H1 (cell line): ENCODE results near the gene PNLIP. TPM values are rescaled to one million over a fixed set of nuclear protein-coding genes. Genes with fewer than 3 reads are reported as not detected.

ENCODE experiments used
- CTCF ChIA-PET: fragments of 300-600 bp; sonication (Branson Sonifier 250); formaldehyde crosslinking; loops from one replicate; lab custom pipeline; 2021; ENCODE audit not compliant: partially characterized antibody; lab: Charles Lee
- POLR2A ChIA-PET: fragments of 300-600 bp; sonication (Branson Sonifier 250); formaldehyde crosslinking; loops from one replicate; lab custom pipeline; 2021; ENCODE audit warnings: inconsistent platforms; ENCODE audit not compliant: partially characterized antibody; lab: Charles Lee
- DNase-seq, 2 experiments: peaks; one replicate each; pipeline versions ENCODE4 v3.0.0 to v3.0.0-alpha.2; 2010 to 2022; ENCODE audit warnings: low spot score in 2 of 2, low read depth in 1 of 2, mixed read lengths in 1 of 2
- FAIRE-seq: peaks from 2 replicates; lab custom pipeline; 2011; peaks lifted over from hg19 to GRCh38; lab: Jason Lieb, UNC
- H2AFZ ChIP-seq: 2 replicates; pipeline ENCODE4 v1.8.1; 2012; ENCODE audit warnings: low read length, inconsistent platforms
- H2AK5ac ChIP-seq: 2 replicates; pipeline ENCODE4 v1.6.1; 2013; ENCODE audit warnings: low read depth, low read length
- H2BK120ac ChIP-seq: replicated peaks from 2 replicates; pipeline ENCODE3; 2013; ENCODE audit warnings: low read depth, low read length, inconsistent platforms
- H2BK12ac ChIP-seq: 2 replicates; pipeline ENCODE4 v1.6.1; 2013; ENCODE audit warnings: low read depth, low read length
- H2BK15ac ChIP-seq: 2 replicates; pipeline ENCODE4 v1.6.1; 2013; ENCODE audit warnings: low read length
- H2BK20ac ChIP-seq: 2 replicates; pipeline ENCODE4 v1.6.1; 2013; ENCODE audit warnings: low read length
- H2BK5ac ChIP-seq: 2 replicates; pipeline ENCODE4 v1.6.1; 2013; ENCODE audit warnings: low read depth, low read length
- H3K14ac ChIP-seq: 2 replicates; pipeline ENCODE4 v1.6.1; 2013; ENCODE audit warnings: inconsistent platforms; ENCODE audit not compliant: insufficient read length
- H3K18ac ChIP-seq: 2 replicates; pipeline ENCODE4 v1.6.1; 2013; ENCODE audit warnings: low read length; ENCODE audit errors: extremely low read depth
- H3K23ac ChIP-seq: 2 replicates; pipeline ENCODE4 v1.6.1; 2013; ENCODE audit warnings: inconsistent platforms; ENCODE audit not compliant: insufficient read length
- H3K23me2 ChIP-seq: 2 replicates; pipeline ENCODE4 v1.6.1; 2013; ENCODE audit warnings: low read depth, low read length
- H3K27ac ChIP-seq: 2 replicates; pipeline ENCODE4 v1.6.1; 2011; ENCODE audit warnings: low read depth, low read length, inconsistent platforms
- H3K27me3 ChIP-seq, 4 experiments: replicated peaks in 1 of 4; 1 replicate in 1 of 4; 2 replicates in 3 of 4; pipeline versions ENCODE4 v1.6.1 to v1.8.1; 2011 to 2013; ENCODE audit warnings: low read length in 3 of 4, mild to moderate bottlenecking in 3 of 4, inconsistent platforms in 2 of 4, mixed read lengths in 2 of 4, moderate library complexity in 1 of 4; ENCODE audit not compliant: control insufficient read depth in 3 of 4, insufficient read depth in 3 of 4; ENCODE audit errors: extremely low read depth in 1 of 4
- H3K36me3 ChIP-seq, 4 experiments: 2 replicates each; pipeline versions ENCODE4 v1.6.1 to v1.8.1; 2011 to 2013; ENCODE audit warnings: mild to moderate bottlenecking in 4 of 4, low read length in 3 of 4, moderate library complexity in 2 of 4, control low read depth in 1 of 4, inconsistent platforms in 1 of 4; ENCODE audit not compliant: insufficient read depth in 4 of 4, control insufficient read depth in 2 of 4
- H3K4ac ChIP-seq: replicated peaks from 2 replicates; pipeline ENCODE3; 2013; ENCODE audit warnings: low read length, low read depth, mixed read lengths, inconsistent platforms; ENCODE audit not compliant: insufficient read length
- H3K4me1 ChIP-seq, 4 experiments: replicated peaks in 1 of 4; 1 replicate in 1 of 4; 2 replicates in 3 of 4; pipeline versions ENCODE4 v1.6.1 to v1.8.1; 2011 to 2013; ENCODE audit warnings: low read length in 3 of 4, inconsistent platforms in 2 of 4, mixed read lengths in 1 of 4; ENCODE audit not compliant: insufficient read depth in 4 of 4, control insufficient read depth in 3 of 4
- H3K4me2 ChIP-seq, 2 experiments: 2 replicates each; pipeline versions ENCODE4 v1.6.1 to v1.8.1; 2011 to 2013; ENCODE audit warnings: low read depth in 2 of 2, low read length in 2 of 2, control low read depth in 1 of 2, inconsistent platforms in 1 of 2, mild to moderate bottlenecking in 1 of 2; ENCODE audit not compliant: insufficient read depth in 1 of 2
- H3K4me3 ChIP-seq, 4 experiments: fragments of 200-600, 300-600 bp in 1 of 4; sonication (generic), shearing (Covaris generic), sonication (Bioruptor Twin) in 1 of 4; 2 replicates each; pipeline versions ENCODE4 v1.5.1 to v1.8.1; 2011 to 2016; ENCODE audit warnings: low read length in 4 of 4, low read depth in 3 of 4, control low read depth in 2 of 4, inconsistent platforms in 2 of 4, mild to moderate bottlenecking in 2 of 4, mixed read lengths in 1 of 4, moderate library complexity in 1 of 4; ENCODE audit not compliant: insufficient read depth in 2 of 4; ENCODE audit errors: extremely low read depth in 1 of 4
- H3K56ac ChIP-seq: replicated peaks from 2 replicates; pipeline ENCODE3; 2013; ENCODE audit warnings: low read depth, mild to moderate bottlenecking, mixed read lengths, low read length, inconsistent platforms; ENCODE audit not compliant: insufficient read length
- H3K79me1 ChIP-seq: 2 replicates; pipeline ENCODE4 v1.6.1; 2013; ENCODE audit warnings: low read depth, low read length, control low read depth
- H3K79me2 ChIP-seq, 2 experiments: 2 replicates each; pipeline versions ENCODE4 v1.6.1 to v1.8.1; 2012 to 2013; ENCODE audit warnings: low read length in 2 of 2, mild to moderate bottlenecking in 2 of 2, inconsistent platforms in 1 of 2; ENCODE audit not compliant: insufficient read depth in 2 of 2, control insufficient read depth in 1 of 2
- H3K9ac ChIP-seq, 4 experiments: replicated peaks in 1 of 4; 1 replicate in 1 of 4; 2 replicates in 3 of 4; pipeline versions ENCODE4 v1.6.1 to v1.8.1; 2011 to 2013; ENCODE audit warnings: low read depth in 3 of 4, low read length in 3 of 4, control low read depth in 2 of 4, mild to moderate bottlenecking in 2 of 4, moderate library complexity in 2 of 4, inconsistent platforms in 1 of 4; ENCODE audit errors: extremely low read depth in 1 of 4
- H3K9me3 ChIP-seq, 2 experiments: 2 replicates each; pipeline versions ENCODE4 v1.6.1 to v1.8.1; 2012 to 2013; ENCODE audit warnings: mild to moderate bottlenecking in 2 of 2, moderate library complexity in 2 of 2, control low read depth in 1 of 2, inconsistent platforms in 1 of 2, low read depth in 1 of 2, low read length in 1 of 2, mixed read lengths in 1 of 2; ENCODE audit not compliant: insufficient read depth in 2 of 2
- H4K20me1 ChIP-seq, 2 experiments: replicated peaks in 1 of 2; 2 replicates each; pipeline versions ENCODE3 to v1.8.1; 2011 to 2013; ENCODE audit warnings: inconsistent platforms in 2 of 2, low read length in 2 of 2, mild to moderate bottlenecking in 1 of 2; ENCODE audit not compliant: insufficient read depth in 2 of 2, control insufficient read depth in 1 of 2
- H4K5ac ChIP-seq: 2 replicates; pipeline ENCODE4 v1.6.1; 2013; ENCODE audit warnings: low read length, low read depth, mixed read lengths, inconsistent platforms; ENCODE audit not compliant: insufficient read length
- H4K8ac ChIP-seq: 2 replicates; pipeline ENCODE4 v1.8.0; 2013; ENCODE audit warnings: mild to moderate bottlenecking, moderate library complexity, low read length, inconsistent platforms; ENCODE audit not compliant: insufficient read depth; ENCODE audit errors: extremely low read depth
- H4K91ac ChIP-seq: replicated peaks from 2 replicates; pipeline ENCODE3; 2013; ENCODE audit warnings: low read length, mixed read lengths, inconsistent platforms; ENCODE audit not compliant: insufficient read length
- CBX5 ChIP-seq: fragments of 300-800, 300-1000 bp; sonication (generic); IDR thresholded peaks from 2 replicates; pipeline ENCODE4 v1.7.1; 2016; ENCODE audit warnings: antibody characterized with exemption, low read length, low read depth
- CBX8 ChIP-seq: fragments of 300-800, 300-1000 bp; sonication (generic); IDR thresholded peaks from 2 replicates; pipeline ENCODE4 v1.7.1; 2016; ENCODE audit warnings: low read depth, low read length, borderline replicate concordance
- CHD2 ChIP-seq: IDR thresholded peaks from 2 replicates; pipeline ENCODE4 v1.6.1; 2012; ENCODE audit warnings: low read length, improper control_type of control experiment
- CREB1 ChIP-seq: IDR thresholded peaks from 2 replicates; pipeline ENCODE4 v1.6.1; 2012; ENCODE audit warnings: inconsistent platforms
- EP300 ChIP-seq, 2 experiments: IDR thresholded peaks; 1 replicate in 1 of 2; 2 replicates in 1 of 2; pipeline ENCODE4 v1.6.1; 2011 to 2012; ENCODE audit warnings: low read depth in 2 of 2, low read length in 2 of 2, mild to moderate bottlenecking in 2 of 2, borderline replicate concordance in 1 of 2, inconsistent platforms in 1 of 2, moderate library complexity in 1 of 2
- EZH2 ChIP-seq: fragments of 200-600 bp; sonication (generic); IDR thresholded peaks from 2 replicates; pipeline ENCODE4 v1.7.1; 2012; ENCODE audit warnings: low read depth, mild to moderate bottlenecking, moderate library complexity, low read length, inconsistent platforms; ENCODE audit not compliant: severe bottlenecking
- FOSL1 ChIP-seq: IDR thresholded peaks from 2 replicates; pipeline ENCODE4 v1.6.1; 2011; ENCODE audit warnings: mild to moderate bottlenecking, low read depth, low read length, moderate library complexity; ENCODE audit not compliant: insufficient read depth
- JUN ChIP-seq: IDR thresholded peaks from 2 replicates; pipeline ENCODE4 v1.6.1; 2011; ENCODE audit warnings: low read depth, mild to moderate bottlenecking, improper control_type of control experiment, low read length
- KDM1A ChIP-seq: fragments of 200-600, 300-600 bp; sonication (generic); IDR thresholded peaks from 2 replicates; pipeline ENCODE4 v1.7.1; 2016; ENCODE audit warnings: mild to moderate bottlenecking, low read length, borderline replicate concordance
- KDM4A ChIP-seq: IDR thresholded peaks from one replicate; pipeline ENCODE4 v1.7.1; 2012; ENCODE audit warnings: low read depth, mild to moderate bottlenecking, moderate library complexity, low read length, inconsistent platforms; ENCODE audit not compliant: severe bottlenecking
- PHF8 ChIP-seq: fragments of 200-600 bp; sonication (generic); conservative IDR thresholded peaks from 2 replicates; pipeline ENCODE4 v1.7.1; 2012; ENCODE audit warnings: low read depth, mild to moderate bottlenecking, inconsistent platforms, low read length, moderate library complexity
- POU5F1 ChIP-seq: IDR thresholded peaks from 2 replicates; pipeline ENCODE4 v1.6.1; 2011; ENCODE audit warnings: low read depth, mild to moderate bottlenecking, low read length, moderate library complexity
- SP1 ChIP-seq: IDR thresholded peaks from 2 replicates; pipeline ENCODE4 v1.6.1; 2011; ENCODE audit warnings: low read depth, low read length
- TBP ChIP-seq: IDR thresholded peaks from 2 replicates; pipeline ENCODE4 v1.6.1; 2011; ENCODE audit warnings: low read depth, low read length, improper control_type of control experiment
- ZNF274 ChIP-seq: IDR thresholded peaks from 2 replicates; pipeline ENCODE4 v1.7.0; 2012; ENCODE audit warnings: low read length, borderline replicate concordance; ENCODE audit errors: extremely low read depth
- WGBS, 2 experiments: shearing (Covaris generic) in 1 of 2; methylation state at CpG; one replicate each; pipeline versions ENCODE4 v1.1.6 to v1.1.7; 2013 to 2015; ENCODE audit warnings: low lambda C conversion rate in 2 of 2, mixed read lengths in 2 of 2, inconsistent platforms in 1 of 2, low coverage in 1 of 2, missing lambda C conversion rate in 1 of 2; ENCODE audit not compliant: insufficient replicate concordance in 2 of 2, insufficient coverage in 1 of 2, insufficient read length in 1 of 2; ENCODE audit errors: extremely low coverage in 1 of 2, missing lambda C conversion rate in 1 of 2; 5-methylcytosine and 5-hydroxymethylcytosine counted together
- polyA plus RNA-seq, 7 experiments: library from polyadenylated mRNA; depleted of rRNA in 3 of 7; stranded (reverse) in 5 of 7; unstranded in 2 of 7; fragments of >200 nt in 5 of 7; fragments of 200-250 nt in 2 of 7; gene quantifications; 1 replicate in 5 of 7; 2 replicates in 1 of 7; 4 replicates in 1 of 7; pipeline versions ENCODE4 v1.2.1 to v1.2.3, GENCODE V29; 2011 to 2013; ENCODE audit warnings: missing spikeins in 2 of 7, mixed read lengths in 2 of 7
- total RNA-seq: library from RNA; stranded (reverse); fragmentation: NEBNext Ultra II Directional; extraction: Animal tissue kit (Norgen Biotek cat#: 25700); gene quantifications from 2 replicates; pipeline ENCODE4 v1.2.1, GENCODE V29; 2021

Gene PNLIP
- total and polyA plus RNA-seq, 2 of the 8 experiments (the other 6 are each of a cell fraction or from before 2014, with no cell fraction given) = not detected

DNA sequence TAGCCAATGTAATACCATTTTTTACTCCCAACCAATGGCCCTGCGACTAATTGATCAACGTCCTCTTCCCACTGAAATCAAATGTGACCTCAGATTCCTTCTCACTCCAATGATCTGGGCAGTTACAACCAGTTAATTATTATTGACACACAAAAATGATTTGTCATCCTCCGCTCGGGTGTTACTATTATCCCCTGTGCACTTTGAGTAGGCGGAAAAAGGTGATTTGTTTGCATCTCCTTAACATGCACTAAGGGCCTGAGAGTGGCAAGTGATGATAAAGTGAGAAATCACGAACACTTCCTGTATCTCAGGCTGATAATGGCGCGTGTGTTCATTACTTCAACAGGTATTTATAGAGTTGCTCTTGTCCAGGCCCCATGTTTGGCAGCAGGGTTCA is 40.9 kb upstream of the PNLIP start:
- Histone ChIP-seq H3K4me3 (no peak overlapping the region), H3K18ac (no peak overlapping the region), H3K23me2 (no peaks in the 10 kb centered on the region), H3K14ac (no peak overlapping the region), H3K4me1 (no peaks in the 10 kb centered on the region), H2BK120ac (no peak overlapping the region), H2AFZ (0 out of 2 replicates have a peak overlapping the region, but pooled peaks have one; percentile 58), H2BK12ac (no peak overlapping the region), H3K23ac (no peak overlapping the region), H3K79me2 (no peaks in the 10 kb centered on the region), H3K79me1 (no peaks in the 10 kb centered on the region), H3K56ac (no peak overlapping the region), H3K9me3 (no peaks in the 10 kb centered on the region), H2BK15ac (no peak overlapping the region), H2AK5ac (no peak overlapping the region), H2BK5ac (no peak overlapping the region), H4K20me1 (no peaks in the 10 kb centered on the region), H3K27ac (no peak overlapping the region), H2BK20ac (no peak overlapping the region), H4K5ac (no peak overlapping the region), H3K9ac (no peak overlapping the region), H3K36me3 (no peaks in the 10 kb centered on the region), H3K4ac (no peak overlapping the region), H3K27me3 (no peaks in the 10 kb centered on the region), H4K8ac (no peak overlapping the region), H3K4me2 (no peak overlapping the region), H4K91ac (no peak overlapping the region)
- FAIRE-seq (no peak), DNase-seq (no peak)
- ChIA-PET POLR2A (no interaction called here), CTCF (interaction anchor here (1.7 to 1.8 kb wide), 2 partner anchors 15 to 17 kb away, joined by 4 to 11 read pairs; no protein-coding TSS in a partner anchor)
- 76% methylated on average over 8 of the region's 8 CpGs; no CpG with 5 or more reads in 1 of the 2 experiments for WGBS, 2 experiments
- TF ChIP-seq KDM1A (no peak), EP300 (IDR thresholded peaks at IDR 0.05; ENCODE audit: borderline replicate concordance in 1 of 2, low read depth in 2 of 2, low read length in 2 of 2) (no peak), POU5F1 (no peak), KDM4A (no peak), TBP (no peak), ZNF274 (no peak), JUN (no peak), CBX8 (no peak), CBX5 (no peak), SP1 (no peak), FOSL1 (no peak), PHF8 (no peak), CREB1 (no peak), EZH2 (no peak), CHD2 (no peak)
